Muscle of arm (tissue), 12 donors: ENCODE measurements around the gene B3GLCT. TPM values are rescaled to one million over a fixed set of nuclear protein-coding genes. Genes with fewer than 3 reads are reported as not detected.

Source experiments
- DNase-seq: peaks from one replicate; pipeline ENCODE4 v3.0.0-alpha.2; 2013
- polyA plus RNA-seq, 12 donors: library from polyadenylated mRNA; unstranded; fragments of 120-200 nt; gene quantifications; one replicate each; pipeline ENCODE4 v1.2.1, GENCODE V29; 2013; ENCODE audit not compliant: insufficient read length in 12 of 12

Gene B3GLCT
- polyA plus RNA-seq, 12 donors, result 13.3 to 44.6 (median 26.7) TPM; not detected in 1

DNA sequence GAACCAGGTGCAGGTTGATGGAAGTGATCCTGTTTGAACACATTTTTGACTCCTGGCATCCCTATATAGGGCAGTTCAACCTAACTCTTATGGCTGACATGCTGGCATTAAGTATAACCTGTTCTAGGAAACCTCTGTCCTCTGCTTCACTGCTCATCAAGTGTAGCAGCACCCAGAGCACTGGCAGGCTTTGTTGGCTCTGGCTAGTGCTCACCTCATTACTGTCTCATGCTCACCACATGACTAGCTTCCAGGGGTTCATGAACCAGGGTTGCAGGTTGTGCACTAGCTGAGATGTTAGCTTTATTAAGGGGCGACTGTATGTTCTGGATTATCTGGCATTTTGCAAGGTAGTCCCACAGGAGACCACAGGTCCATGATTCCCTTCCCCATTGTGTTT, 63.6 kb downstream of the B3GLCT start:
- DNase-seq, result no peak

DNA sequence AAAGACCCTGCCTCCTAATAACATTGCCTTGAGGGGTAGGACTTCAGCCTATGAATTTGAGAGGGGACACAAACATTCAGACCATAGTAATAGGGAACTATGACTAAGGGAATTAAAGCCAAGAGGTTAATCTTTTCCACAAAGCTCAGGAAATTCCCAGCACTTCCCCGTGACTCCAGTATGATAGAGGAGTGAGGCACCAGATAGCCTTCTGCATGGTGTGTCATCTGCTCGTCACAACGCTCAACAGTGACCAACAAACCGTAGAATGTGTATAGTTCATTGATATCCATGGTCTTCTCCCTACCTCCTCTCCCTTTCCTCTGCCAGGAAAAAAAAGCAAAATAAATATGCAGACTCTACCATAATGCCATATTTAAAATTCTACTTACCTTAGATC, 64.4 kb downstream of the B3GLCT start:
- DNase-seq, result no peak

DNA sequence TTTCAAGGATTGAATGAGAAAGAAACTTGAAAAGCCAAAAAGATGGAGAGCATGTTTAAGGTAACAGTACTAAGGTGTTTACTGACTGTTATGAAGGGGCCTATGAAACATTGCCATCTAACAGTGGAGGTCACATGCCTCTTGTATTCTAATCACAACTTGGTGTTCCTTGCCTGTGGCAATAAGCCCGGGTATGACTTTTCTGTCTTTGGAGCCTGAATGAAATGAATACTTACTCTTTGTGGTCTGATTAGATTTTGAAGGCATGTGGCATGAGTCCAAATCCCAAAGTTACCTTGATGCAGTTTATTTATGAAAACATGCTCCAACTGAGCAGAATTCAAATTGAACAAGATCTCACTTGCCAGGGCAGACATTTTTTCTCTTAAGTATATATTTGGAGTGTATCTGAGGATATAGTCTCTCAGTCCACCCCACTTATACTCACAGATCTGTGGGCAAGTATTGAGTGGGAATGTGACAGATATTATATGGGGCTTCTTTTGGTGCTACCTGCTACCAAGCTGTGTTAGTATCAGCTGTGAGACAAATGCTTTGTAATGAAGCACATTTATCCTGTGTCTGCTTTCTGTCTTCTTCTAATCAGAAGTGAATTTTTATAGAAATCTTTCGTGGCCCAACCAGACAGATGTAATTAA, 67.5 kb downstream of the B3GLCT start:
- DNase-seq, result no peak

DNA sequence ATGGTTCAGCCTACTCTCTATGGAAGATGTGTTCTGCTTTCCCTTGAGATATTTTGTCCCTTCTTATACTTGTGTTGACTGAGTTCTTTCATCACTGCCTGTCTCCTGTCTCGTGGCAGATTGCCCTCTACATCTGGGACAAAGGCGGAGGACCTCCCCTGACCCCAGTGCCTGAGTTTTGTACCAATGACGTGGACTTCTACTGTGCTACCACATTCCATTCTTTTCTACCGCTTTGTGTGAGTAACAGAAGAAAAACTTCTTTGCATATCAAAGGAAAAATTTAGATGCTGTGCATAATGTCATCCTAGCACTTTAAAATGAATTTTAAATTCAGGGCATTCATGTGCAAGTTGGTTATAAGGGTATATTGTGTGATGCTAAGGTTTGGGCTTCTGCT, 74.6 kb downstream of the B3GLCT start:
- no peak for DNase-seq

DNA sequence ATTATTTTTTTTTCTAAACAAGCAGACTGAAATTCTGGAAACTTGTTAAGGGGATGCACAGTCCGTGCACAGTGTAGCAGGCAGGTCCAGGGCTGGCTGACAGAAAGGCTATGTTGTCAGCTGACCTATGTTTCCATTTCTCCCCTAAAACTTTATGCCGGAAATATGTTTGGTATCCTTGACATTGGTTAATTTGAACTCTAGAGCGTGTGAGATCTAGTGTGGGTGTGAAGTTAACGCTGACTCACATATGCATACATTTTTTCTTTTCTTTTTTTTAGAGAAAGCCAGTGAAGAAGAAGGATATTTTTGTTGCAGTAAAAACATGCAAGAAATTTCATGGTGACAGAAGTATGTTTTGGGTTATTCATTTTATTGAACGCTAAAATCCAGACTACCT, 76.6 kb downstream of the B3GLCT start:
- DNase-seq, result no peak

DNA sequence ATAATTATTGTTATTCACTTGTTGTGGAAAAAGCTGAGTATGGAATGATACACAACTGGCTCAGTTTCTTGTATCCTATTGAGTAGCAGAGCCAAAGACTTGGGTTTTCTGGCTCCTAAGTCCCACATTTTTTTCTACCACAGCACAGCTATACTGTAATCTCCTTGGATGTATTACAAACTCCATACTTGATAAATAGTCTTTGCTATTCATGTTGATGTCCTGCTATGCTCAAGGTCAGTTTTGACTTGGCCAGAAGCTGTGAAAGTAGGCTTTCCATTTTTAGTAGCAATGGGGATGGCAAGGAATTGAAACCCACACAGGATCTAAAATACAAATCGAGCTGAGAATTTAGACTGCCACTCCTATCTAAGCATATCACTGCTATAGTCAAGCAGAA, 79.1 kb downstream of the B3GLCT start:
- no peak for DNase-seq

DNA sequence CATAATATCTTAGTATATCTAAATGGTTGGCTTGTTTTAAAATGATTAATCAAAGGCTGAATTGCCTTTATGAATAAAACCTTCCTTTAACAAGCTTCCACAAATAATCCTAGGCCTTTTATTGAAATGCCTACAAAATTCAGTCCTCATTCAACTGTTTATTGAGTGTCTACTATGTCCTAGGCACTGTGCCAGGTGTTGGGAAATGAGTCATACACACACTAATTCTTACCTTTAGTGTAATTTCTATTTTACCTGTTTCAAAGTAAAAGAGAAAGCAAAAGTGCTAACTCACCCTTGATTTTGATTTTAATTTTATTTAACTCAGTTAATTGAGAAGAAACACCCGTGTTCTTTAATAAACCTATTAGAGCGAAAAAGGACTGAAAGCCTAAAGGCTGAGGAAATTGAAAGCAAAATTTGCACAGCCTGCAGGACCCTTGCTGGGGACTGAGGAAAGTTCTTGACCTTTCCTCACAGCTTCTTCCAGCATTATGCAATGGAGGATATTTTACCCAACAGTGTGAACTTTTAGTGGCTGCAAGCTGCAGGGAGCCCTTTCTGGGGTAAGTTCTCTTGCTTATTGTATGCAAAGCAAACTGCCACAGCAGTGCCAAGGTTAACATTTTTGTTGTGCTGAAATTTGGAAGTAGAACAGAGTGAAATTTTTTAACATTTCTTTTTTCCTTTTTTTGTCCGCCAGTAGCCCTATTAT, 83.1 kb downstream of the B3GLCT start:
- DNase-seq, result no peak

DNA sequence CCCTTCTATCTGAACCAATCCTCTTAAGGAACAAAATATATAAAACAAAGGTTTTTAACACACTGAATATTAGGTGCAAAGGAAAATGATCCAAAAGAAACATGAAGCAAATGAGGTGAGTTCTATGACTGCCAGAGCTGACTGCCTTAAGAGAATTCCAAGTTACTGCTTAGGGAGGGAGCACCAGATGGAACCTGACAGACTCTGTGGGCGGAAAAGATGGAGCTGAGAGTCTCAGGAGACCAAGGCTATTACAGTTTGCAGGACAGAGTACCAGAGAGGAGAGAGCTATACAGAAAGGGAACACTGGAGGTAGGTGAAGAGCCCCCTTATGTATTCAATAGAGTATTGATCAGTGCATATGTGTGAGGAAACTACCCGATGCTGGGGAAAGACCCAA, 87.2 kb downstream of the B3GLCT start:
- no peak for DNase-seq

DNA sequence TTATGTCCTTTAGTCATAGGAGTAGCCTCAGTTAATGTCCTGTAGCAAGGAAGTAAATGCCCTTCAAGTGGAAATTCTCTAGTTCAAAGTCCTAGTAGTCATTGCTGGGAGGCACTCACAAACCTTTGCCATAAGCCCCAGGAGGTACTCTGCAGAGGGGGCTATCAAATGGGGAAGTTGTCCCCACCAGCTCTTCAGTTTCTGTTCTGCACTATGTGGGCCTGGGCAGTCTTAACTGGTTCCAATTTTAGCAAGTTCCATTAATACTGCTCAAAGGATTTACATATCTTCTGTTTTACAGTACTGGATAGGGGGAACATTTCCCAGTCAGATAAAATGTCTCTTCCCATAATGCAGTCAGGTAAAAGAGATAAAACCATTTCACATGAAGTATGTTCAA, 101.3 kb downstream of the B3GLCT start:
- DNase-seq, result no peak

DNA sequence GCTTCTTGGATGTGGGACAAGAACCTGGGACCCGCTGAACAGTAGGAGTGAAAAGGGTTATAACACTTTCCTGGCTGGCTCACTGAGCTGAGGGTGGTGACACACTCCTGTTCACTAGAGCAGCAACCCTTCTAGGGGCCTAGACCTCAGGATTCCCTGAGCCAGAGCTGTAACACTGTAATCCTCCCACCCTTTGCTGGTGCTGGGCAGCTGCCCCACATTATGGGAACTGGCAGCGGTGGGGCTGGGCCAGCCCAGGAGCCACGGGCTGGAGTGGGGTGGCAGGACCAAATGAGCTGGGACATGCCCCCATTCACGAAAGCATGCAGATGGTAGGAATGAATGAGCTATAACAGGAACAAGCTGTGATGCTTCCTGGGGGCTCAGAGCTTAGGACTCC, 110.6 kb downstream of the B3GLCT start:
- no peak for DNase-seq

DNA sequence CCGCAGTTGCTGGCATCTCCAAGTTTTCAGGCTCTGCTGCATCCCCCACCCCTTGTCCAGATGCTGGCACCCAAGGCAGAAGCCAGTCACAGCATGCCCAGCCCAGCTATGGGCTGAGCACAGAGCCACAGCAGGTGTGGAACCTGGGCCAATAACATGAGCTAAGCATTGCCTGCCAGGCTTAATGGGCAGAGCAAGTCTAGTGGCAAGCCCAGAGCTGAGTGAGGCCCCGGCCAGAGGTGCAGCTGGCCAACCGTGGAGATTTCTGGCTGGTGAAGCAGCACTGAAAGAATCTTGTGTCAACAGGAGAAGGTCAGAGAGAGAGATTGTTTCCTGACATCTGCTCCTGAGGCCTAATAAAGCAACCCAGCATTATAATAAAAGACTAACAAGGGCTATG, 111.0 kb downstream of the B3GLCT start:
- DNase-seq, result no peak

DNA sequence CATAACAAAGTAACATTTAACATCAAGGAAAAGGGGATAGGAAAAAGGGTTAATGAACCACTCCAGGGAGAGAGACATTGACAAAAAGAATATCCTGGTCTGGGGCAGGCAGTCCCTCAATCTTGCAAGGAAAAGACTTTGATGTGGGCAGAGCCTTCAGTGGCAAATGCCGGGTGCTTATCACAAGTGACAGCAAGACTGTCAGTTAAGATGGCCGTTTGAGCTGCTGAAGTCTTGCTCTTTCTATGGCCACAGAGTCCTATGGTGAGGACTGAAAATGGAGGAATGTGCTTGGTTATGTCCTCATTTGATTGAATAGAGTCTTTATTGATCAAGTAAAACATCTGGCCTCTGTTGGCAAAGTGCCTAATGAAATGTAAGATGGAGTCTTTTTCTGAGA, 112.1 kb downstream of the B3GLCT start:
- no peak for DNase-seq

DNA sequence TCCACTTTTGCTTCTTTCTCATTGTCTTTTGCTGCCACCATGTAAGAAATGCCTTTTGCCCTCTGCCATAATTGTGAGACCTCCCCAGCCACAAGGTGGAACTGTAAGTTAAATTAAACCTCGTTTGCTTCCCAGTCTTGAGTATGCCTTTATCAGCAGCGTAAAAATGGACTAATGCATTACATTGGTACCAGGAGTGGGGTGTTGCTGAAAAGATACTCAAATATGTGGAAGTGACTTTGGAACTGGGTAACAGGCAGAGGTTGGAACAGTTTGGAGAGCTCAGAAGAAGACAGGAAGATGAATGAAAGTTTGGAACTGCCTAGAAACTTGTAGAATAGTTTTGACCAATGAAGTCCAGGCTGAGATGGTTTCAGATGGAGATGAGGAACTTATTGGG, 115.2 kb downstream of the B3GLCT start:
- DNase-seq, result no peak

DNA sequence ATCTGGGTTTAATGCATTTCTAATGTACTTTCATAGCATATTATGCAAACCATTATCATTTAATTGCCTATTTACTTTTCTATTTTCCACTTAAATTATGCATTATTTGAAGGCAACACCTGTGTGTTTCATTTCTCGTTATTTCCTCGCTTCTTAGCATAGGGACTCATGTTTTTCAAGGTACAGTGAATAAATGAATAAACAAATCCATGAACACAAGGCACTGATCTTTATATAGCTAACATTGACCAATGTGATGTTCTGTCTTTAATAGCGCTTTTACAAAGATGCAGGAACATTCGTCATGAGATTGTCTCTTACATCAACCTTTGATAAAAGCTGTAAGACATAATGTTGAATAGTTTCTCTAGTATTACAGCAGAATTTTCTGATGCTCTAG, 121.2 kb downstream of the B3GLCT start:
- no peak for DNase-seq

DNA sequence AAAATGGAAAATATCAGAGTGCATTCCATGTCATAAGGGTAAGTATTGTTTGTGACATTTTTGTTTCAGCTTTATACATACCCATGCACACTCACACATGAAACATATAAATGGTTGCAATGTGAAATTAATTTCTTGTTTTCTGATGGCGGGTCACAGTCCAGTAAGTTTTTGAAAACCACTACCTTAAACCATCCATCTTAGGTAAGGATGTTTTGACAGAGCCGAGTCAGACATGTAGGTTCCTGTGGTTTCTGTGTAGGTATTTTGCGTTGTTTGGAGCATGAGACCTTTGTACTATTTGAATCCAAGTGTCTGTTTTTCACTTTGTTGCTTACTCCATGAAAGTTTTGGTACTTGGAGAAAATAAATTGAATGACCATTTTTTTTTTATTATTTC, 121.7 kb downstream of the B3GLCT start:
- no peak for DNase-seq

DNA sequence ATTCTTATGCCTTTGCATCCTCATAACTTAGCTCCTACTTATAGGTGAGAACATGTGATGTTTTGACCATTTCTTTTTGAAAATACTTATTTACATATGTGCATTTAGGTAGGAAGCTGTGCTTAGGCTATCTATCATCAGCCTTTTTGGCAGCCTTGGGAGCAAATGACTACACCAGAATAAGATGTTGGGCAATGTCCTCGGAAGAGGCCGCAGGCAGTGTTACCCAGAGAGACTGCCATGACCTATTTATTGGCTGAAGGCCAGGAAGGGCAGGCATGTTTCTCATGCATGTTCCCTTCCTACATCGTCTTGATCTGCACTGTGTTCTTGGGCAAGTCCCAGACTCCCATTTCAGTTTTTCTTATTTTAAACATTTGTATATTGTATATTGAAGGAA, 122.3 kb downstream of the B3GLCT start:
- no peak for DNase-seq

DNA sequence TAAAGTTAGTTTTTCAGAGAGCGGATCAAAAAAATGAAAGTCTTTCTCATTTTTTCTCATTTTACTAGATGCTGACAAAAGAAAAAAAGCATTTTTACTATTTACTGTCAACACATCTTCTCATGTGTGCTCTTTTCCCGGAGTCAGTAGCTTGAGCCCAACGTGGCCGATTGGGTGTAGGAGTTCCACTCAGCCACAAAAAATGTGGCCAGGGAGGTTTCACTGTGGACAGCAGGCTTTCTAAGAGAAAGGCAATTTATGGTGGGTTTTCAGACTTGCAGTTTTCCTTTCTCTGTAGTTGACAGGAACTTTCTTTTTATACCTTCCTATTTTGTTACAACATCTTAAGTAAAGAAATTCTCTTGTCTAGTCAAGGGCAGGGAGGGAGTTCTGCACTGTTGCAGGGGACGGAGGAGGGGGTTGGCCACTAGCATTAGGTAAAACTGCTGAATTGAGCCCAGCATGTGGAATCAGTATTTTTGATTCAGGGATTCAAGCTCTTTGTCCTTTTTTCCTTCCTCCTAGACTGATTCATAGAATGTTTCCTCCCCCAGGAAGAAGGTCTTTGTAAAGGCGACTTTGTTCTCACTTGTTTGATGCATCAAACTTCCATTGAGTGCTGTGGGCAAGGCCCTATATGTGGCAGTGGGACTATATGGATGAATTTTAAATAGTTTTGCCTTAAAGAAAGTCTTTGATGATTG, 123.1 kb downstream of the B3GLCT start:
- DNase-seq, result no peak

DNA sequence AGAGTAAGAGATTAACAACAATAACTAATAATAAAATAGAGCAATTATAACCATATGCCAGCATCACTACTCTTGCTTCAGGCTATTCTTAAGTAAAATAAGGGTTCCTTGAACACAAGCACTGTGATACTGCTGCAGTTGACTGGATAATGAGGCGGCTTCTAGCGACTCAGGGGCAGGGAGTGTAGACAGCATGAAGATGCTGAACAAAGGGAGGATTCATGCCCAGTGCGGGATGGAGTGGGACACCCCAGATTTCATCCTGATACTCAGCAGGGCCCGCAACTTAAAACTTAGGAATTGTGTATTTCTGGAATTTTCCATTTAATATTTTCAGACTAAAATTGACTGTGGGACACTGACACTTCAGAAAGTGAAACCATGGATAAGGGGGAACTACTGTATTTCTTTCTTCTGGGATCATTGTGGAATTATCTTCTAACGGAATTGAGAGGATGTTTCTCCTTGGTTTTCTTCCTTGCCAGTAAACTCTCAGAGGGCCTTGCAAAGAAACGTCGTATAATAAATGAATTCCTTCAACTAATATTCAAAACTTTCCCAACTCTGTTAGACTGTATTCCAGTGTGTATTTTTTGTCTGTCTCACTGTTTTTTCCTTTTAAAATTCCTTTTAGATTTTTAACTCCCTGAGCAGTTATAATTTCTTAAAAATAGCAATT, 127.5 kb downstream of the B3GLCT start:
- DNase-seq, result peak; percentile 20

DNA sequence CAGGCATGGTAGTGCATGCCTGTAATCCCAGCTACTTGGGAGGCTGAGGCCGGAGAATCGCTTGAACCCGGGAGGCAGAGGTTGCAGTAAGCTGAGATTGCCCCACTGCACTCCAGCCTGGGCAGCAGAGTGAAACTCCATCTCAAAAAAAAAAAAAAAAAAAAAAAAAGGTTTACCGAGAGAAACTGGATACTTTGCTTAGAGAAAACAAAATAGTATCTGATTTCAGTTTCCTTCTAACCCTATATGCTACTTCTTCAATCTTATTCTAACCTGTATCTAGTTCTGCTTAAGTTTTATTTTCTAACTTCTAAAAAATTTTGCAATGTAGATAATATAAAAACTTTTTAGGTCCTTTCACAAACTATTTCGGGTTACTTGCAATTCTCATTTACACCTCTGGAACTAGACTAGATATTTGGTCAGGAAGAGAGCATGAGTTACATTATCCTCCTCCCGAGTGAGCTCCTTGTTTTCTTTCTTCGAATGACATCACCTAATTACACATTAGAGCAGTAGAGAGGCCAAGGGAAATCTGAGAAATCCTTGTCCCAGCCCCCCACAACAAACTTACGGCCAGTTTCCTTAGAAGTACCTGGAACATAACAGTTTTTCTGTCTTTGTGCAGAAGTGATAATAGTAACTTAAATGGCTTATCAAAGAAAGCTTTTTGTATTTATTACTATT, 128.9 kb downstream of the B3GLCT start:
- DNase-seq, result peak; percentile 27

DNA sequence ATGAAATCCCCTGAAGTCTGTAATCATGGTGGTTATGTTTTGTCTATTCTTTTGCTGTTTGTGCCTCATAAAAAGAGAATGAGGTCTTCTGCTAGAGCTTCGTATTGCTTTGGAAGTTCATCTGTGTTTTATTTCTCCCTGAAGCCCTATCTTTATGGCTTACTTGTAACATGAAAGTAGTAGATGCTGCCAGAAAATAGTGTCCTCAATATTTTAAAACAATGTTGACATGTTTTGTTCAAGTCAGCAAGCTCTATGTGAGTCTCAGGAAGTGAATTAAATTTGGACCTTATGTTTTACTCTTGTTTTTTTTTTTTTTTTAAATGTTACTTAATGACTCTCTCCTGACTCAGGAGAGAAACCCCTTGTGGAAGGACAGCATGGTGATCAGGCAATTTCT, 130.5 kb downstream of the B3GLCT start:
- peak; percentile 63 for DNase-seq

DNA sequence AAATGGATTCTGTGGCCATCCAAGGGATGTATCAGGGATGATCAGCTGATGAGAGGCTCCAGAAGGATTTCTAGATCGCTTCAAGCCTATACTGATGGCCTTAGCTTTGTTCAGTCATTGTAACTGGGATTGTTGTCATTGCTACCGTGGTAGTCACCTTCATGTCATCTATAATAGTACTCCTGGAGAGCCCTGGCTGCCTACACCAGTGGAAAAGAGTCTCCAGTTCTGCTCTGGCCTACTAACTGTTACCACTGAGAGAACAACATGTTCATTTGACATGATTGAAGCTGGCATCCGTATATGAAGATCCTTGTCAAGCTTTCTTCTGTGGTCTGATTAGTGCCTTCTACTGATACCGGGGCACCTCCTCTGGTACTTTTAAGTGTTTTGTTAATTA, 131.3 kb downstream of the B3GLCT start:
- no peak for DNase-seq

DNA sequence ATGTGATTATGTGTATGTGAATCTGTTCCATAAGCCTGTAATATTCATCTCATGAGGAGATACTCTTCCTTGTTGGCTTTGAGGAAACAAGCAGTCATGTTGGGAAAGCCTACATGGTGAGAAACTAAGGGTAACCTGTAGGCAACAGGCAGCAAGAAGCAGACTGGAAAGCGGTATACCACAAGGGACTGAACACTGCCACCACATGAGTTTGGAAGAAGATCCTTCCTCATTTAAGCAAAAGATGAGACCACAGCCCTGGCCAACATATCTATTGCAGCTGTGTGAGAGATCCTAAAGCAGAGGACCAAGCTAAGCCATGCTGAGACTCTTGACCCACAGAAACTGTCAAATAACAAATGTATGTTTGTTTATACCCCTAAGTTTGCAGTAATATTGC, 134.8 kb downstream of the B3GLCT start:
- no peak for DNase-seq
